Stomach smooth muscle (tissue), 2 donors: ENCODE data around the gene FNBP1.
"Not testable (repeated sequence)": the region's sequence is repeated elsewhere in the genome, so short reads cannot be mapped to it uniquely, and the experiment has no call there.

Experiments
- H3K27ac ChIP-seq: one replicate; pipeline ENCODE4 v1.7.0; 2013; ENCODE audit warnings: mild to moderate bottlenecking, low read length, inconsistent platforms
- H3K27me3 ChIP-seq, 2 donors: one replicate each; pipeline ENCODE4 v1.7.0; 2013; ENCODE audit warnings: low read length in 2 of 2; ENCODE audit not compliant: insufficient read depth in 2 of 2, control insufficient read depth in 1 of 2
- H3K36me3 ChIP-seq, 2 donors: one replicate each; pipeline ENCODE4 v1.7.0; 2013; ENCODE audit warnings: low read length in 2 of 2; ENCODE audit not compliant: control insufficient read depth in 2 of 2, insufficient read depth in 2 of 2
- H3K4me1 ChIP-seq: one replicate; pipeline ENCODE4 v1.7.0; 2013; ENCODE audit warnings: low read length; ENCODE audit not compliant: control insufficient read depth, insufficient read depth
- H3K4me3 ChIP-seq, 2 donors: one replicate each; pipeline ENCODE4 v1.7.0; 2013; ENCODE audit warnings: low read length in 2 of 2
- H3K9ac ChIP-seq, 2 donors: one replicate each; pipeline ENCODE4 v1.7.0; 2013; ENCODE audit warnings: low read length in 2 of 2, mild to moderate bottlenecking in 1 of 2
- H3K9me3 ChIP-seq, 2 donors: one replicate each; pipeline ENCODE4 v1.7.0; 2013; ENCODE audit warnings: low read length in 2 of 2; ENCODE audit not compliant: control insufficient read depth in 2 of 2
- donor health status: healthy.
- donor health status: Pancreatic carcinoma.

The FNBP1 gene

GRCh38 chr9:130029223-130029973 is 13.6 kb downstream of the FNBP1 start:
- no peak overlapping the region for H3K9ac ChIP-seq
- peaks cover 45% of the 10 kb centered on the region for H3K4me1 ChIP-seq
- no peaks in the 10 kb centered on the region for H3K9me3 ChIP-seq
- H3K27ac ChIP-seq = peak overlapping the region; percentile 19
- H3K27me3 ChIP-seq = no peaks in the 10 kb centered on the region
- H3K36me3 ChIP-seq = peaks cover 0 to 3% of the 10 kb centered on the region in 2 donors
- H3K4me3 ChIP-seq = no peak overlapping the region

DNA sequence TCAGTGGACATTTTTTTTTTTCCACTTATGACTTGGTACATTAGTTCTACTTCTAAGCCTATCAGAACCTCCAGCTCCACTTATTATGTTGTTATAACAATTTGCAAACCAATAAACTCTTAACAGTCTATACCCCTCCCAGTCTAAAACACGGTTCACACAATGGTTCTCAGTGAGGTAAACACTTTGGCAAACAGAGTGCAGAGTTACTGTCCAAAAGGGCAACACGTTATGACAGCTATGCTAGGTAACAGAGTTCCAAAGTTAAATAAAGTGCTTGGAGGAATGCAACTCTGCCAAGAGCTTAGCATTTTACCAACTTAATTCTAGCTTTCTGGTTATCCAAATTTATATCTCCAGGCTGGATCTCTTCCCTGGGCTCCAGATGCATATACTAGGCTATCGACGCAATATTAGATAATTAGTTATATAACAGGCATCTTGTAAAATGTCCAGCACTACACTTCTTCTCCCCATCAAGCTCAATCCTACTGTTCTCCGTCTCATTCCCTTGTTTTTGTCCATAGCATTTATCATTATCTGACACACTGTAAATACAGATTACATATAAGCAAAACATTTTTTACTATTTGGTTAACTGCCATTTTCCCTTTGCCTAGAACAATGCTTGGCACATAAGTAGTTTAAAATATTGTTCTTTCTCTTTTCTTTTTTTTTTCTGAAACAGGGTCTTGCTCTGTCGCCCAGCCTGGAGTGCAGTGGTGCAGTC is 14.3 kb downstream of the FNBP1 start:
- Histone ChIP-seq H3K4me1 (peaks cover 48% of the 10 kb centered on the region), H3K4me3 (no peak overlapping the region), H3K36me3 (peaks cover 0 to 3% of the 10 kb centered on the region in 2 donors), H3K27me3 (no peaks in the 10 kb centered on the region), H3K9me3 (no peaks in the 10 kb centered on the region), H3K9ac (no peak overlapping the region), H3K27ac (peak overlapping the region; percentile 19)

- peaks cover 52% of the 10 kb centered on the region for H3K4me1 ChIP-seq
- no peak overlapping the region for H3K9ac ChIP-seq
- no peaks in the 10 kb centered on the region for H3K27me3 ChIP-seq
- H3K4me3 ChIP-seq = no peak overlapping the region
- peak overlapping the region; percentile 19 for H3K27ac ChIP-seq
- peaks cover 0 to 3% of the 10 kb centered on the region in 2 donors for H3K36me3 ChIP-seq
- no peaks in the 10 kb centered on the region for H3K9me3 ChIP-seq
Observed at GRCh38 chr9:130027533-130028365, 15.2 kb downstream of the FNBP1 start.

- H3K4me3 ChIP-seq = no peak overlapping the region
- no peaks in the 10 kb centered on the region for H3K27me3 ChIP-seq
- H3K9ac ChIP-seq = no peak overlapping the region
- H3K36me3 ChIP-seq = peaks cover 0 to 3% of the 10 kb centered on the region in 2 donors
- H3K27ac ChIP-seq = no peak overlapping the region
- H3K4me1 ChIP-seq = peaks cover 43% of the 10 kb centered on the region
- no peaks in the 10 kb centered on the region for H3K9me3 ChIP-seq
Observed at GRCh38 chr9:130026583-130027340, 16.2 kb downstream of the FNBP1 start.

DNA sequence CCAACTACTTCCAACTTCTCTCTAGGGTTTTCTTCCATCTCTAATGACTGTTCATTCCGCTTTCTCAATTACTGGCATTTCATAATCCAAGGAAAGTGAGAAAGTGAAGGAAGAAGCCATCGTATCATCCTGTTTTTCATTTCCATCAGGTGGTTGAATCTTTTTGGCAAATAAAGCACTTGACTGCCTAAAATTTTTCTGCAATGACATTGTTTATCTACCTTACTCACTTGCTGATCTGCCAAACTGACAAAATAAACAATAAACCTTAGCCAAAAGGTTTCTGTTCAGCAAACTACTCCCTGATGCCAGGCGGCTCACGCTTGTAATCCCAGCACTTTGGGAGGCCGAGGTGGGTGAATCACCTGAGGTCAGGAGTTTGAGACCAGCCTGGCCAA is 18.4 kb downstream of the FNBP1 start:
- peak overlapping the region; percentile 25 for H3K27ac ChIP-seq
- peaks cover 27% of the 10 kb centered on the region for H3K4me1 ChIP-seq
- no peaks in the 10 kb centered on the region for H3K9me3 ChIP-seq
- H3K27me3 ChIP-seq = no peaks in the 10 kb centered on the region
- H3K4me3 ChIP-seq = no peak overlapping the region
- H3K9ac ChIP-seq = no peak overlapping the region
- H3K36me3 ChIP-seq = peaks cover 0 to 3% of the 10 kb centered on the region in 2 donors

GRCh38 chr9:130023994-130024596 is 18.9 kb downstream of the FNBP1 start:
- peak overlapping the region; percentile 74 for H3K27ac ChIP-seq
- H3K4me1 ChIP-seq = peaks cover 23% of the 10 kb centered on the region
- peak overlapping the region in 1 of 2 donors; percentile 46 for H3K9ac ChIP-seq
- H3K36me3 ChIP-seq = peaks cover 0 to 3% of the 10 kb centered on the region in 2 donors
- H3K9me3 ChIP-seq = no peaks in the 10 kb centered on the region
- H3K27me3 ChIP-seq = no peaks in the 10 kb centered on the region
- H3K4me3 ChIP-seq = no peak overlapping the region

DNA sequence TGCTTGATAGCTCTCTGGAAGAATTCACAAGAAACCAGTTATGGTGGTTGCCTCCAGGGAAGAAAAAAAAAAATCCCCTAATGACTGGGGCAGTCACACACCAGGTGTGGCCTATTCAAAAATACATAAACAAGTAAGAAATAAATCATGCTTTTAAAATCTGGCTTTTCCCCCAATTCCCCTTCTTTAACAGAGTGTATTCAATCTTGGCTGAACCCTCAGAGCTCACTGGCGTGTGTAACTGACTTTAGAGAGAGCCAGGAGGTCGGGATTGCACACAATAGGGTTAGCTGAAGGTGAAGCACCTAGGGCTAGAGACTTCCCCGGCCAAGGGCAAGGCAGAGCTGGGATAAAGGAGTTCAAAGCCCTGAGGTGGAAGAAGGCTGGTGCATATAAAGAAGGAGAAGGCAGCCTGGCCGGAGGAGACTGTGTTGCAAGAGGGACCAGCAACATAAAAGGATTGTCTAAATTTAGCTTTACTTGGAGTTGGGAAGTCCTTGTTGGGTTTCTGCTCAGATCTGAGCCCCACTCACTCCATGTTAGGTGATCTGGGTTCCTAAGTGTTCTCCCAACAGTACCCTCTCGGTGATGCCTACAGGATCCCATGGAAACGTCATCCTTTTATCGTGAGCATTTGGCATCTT is 19.7 kb downstream of the FNBP1 start:
- H3K9me3 ChIP-seq = no peaks in the 10 kb centered on the region
- H3K4me1 ChIP-seq = peaks cover 17% of the 10 kb centered on the region
- peak overlapping the region in 1 of 2 donors; percentile 46 for H3K9ac ChIP-seq
- H3K27ac ChIP-seq = peak overlapping the region; percentile 74
- H3K36me3 ChIP-seq = peaks cover 0 to 3% of the 10 kb centered on the region in 2 donors
- H3K4me3 ChIP-seq = peak overlapping the region; percentile 26 to 30
- H3K27me3 ChIP-seq = no peaks in the 10 kb centered on the region

GRCh38 chr9:130022566-130023143 is 20.3 kb downstream of the FNBP1 start:
- peaks cover 17% of the 10 kb centered on the region for H3K4me1 ChIP-seq
- peak overlapping the region; percentile 74 for H3K27ac ChIP-seq
- no peaks in the 10 kb centered on the region for H3K27me3 ChIP-seq
- no peak overlapping the region for H3K4me3 ChIP-seq
- H3K9ac ChIP-seq = no peak overlapping the region
- no peaks in the 10 kb centered on the region for H3K9me3 ChIP-seq
- peaks cover 0 to 2% of the 10 kb centered on the region in 2 donors for H3K36me3 ChIP-seq

DNA sequence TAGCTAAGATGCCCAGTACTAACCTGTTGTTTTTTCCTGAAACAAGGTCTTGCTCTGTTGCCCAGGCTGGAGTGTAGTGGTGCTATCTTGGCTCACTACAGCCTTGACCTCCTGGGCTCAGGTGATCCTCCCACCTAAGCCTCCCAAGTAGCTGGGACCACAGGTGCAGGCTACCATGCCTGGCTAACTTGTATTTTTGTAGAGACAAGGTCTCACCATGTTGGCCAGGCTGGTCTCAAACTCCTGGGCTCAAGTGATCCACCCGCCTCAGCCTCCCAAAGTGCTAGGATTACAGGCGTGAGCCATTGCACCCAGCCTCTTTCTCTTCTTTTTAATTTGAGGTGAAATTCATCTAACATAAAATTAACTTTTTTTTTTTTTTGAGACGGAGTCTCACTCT is 21.1 kb downstream of the FNBP1 start:
- not testable (repeated sequence) for H3K4me3 ChIP-seq, H3K36me3 ChIP-seq, H3K27me3 ChIP-seq, H3K9ac ChIP-seq, H3K9me3 ChIP-seq, H3K27ac ChIP-seq
- peaks cover 18% of the 10 kb centered on the region for H3K4me1 ChIP-seq
